NCI-H2196 (cell line): Measurements from ENCODE around the gene SMKR1.
"Not testable (repeated sequence)": the region's sequence is repeated elsewhere in the genome, so short reads cannot be mapped to it uniquely, and the experiment has no call there.

ENCODE experiments used
- DNase-seq: peaks from one replicate; lab custom pipeline; 2025; ENCODE audit not compliant: unreplicated experiment; lab: John Stamatoyannopoulos, UW

Gene SMKR1

GRCh38 chr7:129501760-129502707, at the start of gene SMKR1:
TSS of gene SMKR1 (plus strand) at chr7:129502531. CDS start at chr7:129502825, 294 bp downstream.
- peak; percentile 88 for DNase-seq

DNA sequence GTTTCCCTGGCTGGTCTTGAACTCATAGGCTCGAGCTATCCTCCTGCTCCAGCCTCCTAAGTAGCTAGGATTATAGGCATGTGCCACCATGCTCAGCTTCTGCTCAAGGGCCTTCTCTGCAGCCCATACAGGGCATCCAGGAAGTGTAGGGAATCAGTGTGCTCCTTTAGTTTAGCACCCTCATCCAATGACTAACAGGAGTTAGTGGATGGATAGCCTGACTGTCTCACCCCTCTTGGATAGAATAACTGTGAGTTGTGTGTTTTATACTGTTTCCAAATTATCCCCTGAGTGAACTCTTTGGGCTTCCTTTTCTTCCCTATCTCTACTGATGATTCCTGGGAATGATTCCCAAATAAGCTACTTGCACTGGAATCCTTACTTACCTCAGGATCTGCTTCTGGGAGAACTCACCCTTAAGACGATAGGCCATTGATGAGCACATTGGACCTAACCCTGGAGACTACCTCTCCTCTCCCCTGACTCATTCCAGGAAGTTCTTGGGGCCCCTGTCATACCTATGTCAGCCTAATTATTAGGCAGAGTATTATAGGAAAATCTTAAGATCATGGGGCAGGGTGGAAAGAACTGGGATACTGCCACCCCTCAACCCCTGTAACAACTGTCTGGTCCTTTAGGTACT, 49.6 kb upstream of the SMKR1 start:
- DNase-seq, result no peak

DNA sequence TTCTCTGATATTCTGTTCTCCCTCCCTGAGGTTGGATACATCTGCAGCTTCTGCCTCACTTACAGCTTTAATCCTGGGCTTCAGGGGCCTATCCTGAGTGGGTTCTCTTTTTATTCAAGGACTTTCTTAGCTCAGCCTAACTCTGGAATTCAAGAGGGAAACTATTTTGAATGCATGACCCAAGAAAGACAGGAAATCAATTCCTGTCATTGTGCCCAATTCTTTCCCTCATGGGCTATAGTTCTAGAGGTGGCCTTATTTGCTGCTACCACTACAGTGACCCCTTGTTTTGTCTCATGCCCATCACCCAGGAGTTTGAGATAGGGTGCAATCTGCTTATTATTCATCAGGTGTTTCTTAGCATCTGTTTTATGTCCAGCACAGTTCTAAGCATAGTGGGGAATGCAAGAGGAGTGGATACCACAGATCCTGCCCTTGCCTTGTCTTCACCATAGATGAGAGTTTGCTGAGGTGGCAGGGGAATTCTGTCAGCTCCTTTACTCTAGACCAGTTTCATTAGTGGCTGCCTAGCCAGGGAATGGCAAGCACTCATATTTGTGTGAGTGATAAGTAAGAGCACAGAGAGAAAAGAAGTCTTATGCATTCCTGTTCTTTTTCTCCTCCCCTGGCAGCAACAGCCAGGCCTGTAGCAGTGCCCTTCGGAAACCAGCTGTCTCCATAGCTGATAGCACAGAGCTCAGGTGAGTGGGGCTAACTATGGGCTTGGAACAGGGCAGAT, 48.7 kb upstream of the SMKR1 start:
- DNase-seq, result no peak

DNA sequence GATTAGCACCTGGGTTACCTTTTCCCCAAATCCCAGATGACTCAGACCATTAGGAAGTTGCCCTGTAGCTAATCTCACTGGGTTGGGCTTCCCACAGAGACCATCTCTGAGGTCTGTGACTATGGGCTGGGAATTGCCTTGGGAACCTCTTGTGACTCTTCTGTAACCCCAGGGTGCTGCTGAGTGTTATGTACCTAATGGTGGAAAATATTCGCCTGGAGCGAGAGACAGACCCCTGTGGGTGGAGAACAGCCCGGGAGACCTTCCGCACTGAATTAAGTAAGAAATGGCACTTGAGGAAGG, 48.1 kb upstream of the SMKR1 start:
- DNase-seq, result no peak

GRCh38 chr7:129456421-129456820, 45.9 kb upstream of the SMKR1 start:
- DNase-seq, result no peak

GRCh38 chr7:129457101-129457500, 45.2 kb upstream of the SMKR1 start:
- no peak for DNase-seq

- no peak for DNase-seq
Observed at GRCh38 chr7:129458171-129458570, 44.2 kb upstream of the SMKR1 start.

- DNase-seq, result no peak
Observed at GRCh38 chr7:129461809-129462208, 40.5 kb upstream of the SMKR1 start.

GRCh38 chr7:129462420-129462819, 39.9 kb upstream of the SMKR1 start:
- no peak for DNase-seq

DNA sequence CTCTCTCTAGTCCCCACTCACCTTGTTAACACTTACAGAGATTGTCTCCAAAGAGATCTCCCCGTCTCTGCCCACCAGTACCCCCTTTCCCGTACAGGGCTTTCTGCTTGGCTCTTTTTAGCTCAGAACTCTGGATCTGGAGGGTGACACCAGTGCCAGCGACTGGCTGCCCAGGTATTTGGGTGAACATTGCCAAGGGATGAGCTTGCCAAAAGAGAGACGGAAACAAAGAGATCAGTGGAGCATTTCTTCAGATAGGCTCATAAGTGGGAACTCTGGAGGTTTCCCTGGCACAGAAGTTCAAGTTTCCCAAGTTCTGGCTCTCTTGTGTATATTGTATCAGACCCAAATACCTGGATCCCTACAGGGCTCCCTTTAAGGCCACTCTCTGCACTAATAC, 38.1 kb upstream of the SMKR1 start:
- DNase-seq, result no peak

GRCh38 chr7:129465080-129465479, 37.3 kb upstream of the SMKR1 start:
- DNase-seq, result no peak

DNA sequence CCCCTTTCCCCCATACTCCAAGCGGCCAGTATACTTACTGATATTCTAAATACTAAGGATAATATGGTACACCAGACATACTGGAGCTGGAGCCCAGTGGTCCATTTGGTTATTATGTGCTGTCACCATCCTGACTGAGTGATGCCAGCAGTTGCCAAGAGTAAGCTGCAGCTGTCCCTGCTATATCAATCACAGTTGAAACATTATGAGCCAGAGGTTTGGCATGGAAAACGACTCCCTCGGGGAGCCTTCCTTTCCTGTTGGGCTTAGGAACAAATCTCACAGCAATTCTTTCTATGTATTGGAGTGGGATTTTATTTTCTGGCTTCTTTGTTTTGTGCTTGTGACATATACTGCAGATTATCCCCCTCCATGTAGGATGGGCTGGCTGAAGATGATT, 35.5 kb upstream of the SMKR1 start:
- no peak for DNase-seq

- DNase-seq, result no peak
Observed at GRCh38 chr7:129468087-129468486, 34.2 kb upstream of the SMKR1 start.

- DNase-seq, result no peak
Observed at GRCh38 chr7:129468547-129468946, 33.8 kb upstream of the SMKR1 start.

DNA sequence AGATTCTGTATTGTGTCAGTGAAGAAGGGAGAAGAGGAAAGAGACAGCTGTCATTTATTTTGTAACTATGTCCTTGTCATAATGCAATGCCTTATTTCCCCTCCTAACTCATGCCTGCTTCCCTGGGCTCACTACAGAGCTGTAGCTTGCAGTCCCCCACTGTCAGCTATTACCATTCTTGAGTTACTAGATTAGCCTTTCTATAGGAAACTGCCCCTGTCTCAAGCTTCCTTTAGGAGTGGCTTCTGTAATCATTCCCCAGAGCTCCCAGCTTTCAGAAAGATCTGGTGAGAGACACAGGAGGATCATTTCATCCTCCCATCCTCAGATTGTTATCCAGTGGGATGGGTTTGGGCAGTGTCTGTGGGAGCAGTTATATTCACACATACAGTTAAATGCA, 32.4 kb upstream of the SMKR1 start:
- DNase-seq, result no peak

GRCh38 chr7:129470411-129470810, 31.9 kb upstream of the SMKR1 start:
- DNase-seq, result no peak

GRCh38 chr7:129471402-129471827, 30.9 kb upstream of the SMKR1 start:
- DNase-seq, result no peak

DNA sequence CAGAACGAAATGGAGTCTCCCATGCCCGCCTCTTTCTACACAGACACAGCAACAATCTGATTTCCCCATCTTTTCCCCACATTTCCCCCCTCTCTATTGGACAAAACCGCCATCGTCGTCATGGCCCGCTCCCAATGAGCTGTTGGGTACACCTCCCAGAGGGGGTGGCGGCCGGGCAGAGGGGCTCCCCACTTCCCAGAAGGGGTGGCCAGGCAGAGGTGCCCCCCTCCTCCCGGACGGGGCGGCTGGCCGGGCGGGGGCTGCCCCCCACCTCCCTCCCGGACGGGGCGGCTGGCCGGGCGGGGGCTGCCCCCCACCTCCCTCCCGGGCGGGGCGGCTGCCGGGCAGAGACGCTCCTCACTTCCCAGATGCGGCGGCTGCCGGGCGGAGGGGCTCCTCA, 26.4 kb upstream of the SMKR1 start:
- not testable (repeated sequence) for DNase-seq

- not testable (repeated sequence) for DNase-seq
Observed at GRCh38 chr7:129476398-129476797, 25.9 kb upstream of the SMKR1 start.

DNA sequence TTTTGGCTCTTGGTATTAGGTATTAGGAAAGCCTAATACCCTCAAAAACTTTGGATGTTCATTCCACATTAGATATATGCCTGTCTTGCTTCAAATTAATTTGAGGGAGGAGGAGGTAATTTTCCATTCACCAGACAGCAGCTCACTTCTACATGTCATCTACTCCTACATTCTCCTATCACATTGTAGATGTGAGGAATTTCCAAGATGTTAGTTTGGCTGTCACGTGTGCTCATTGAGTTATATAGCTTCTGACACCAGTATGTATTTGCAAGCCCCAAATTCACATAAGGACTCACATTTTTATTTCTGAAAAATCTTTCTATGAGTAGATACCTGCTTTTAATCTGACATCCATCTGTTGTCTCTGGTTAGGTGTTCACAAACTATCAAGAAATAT, 22.5 kb upstream of the SMKR1 start:
- DNase-seq, result no peak

GRCh38 chr7:129480674-129481363, 21.5 kb upstream of the SMKR1 start:
- DNase-seq, result no peak
